Gastrocnemius medialis (tissue), 4 donors: Measurements from ENCODE around the gene RAP2A. TPM values are rescaled to one million over a fixed set of nuclear protein-coding genes. Genes with fewer than 3 reads are reported as not detected.

Source experiments
- ATAC-seq, 2 donors: fragments of 150-250 bp; one replicate each; pipeline ENCODE4 v1.9.1; 2016
- DNase-seq, 2 donors: peaks; one replicate each; pipeline ENCODE4 v3.0.0-alpha.2; 2019
- H3K27ac ChIP-seq, 4 donors: fragments of 200-600 bp; sonication (generic); 1 replicate in 1 of 4; 2 replicates in 3 of 4; pipeline ENCODE4 v1.5.1; 2016 to 2018; ENCODE audit warnings: mild to moderate bottlenecking in 2 of 4, moderate library complexity in 1 of 4
- H3K27me3 ChIP-seq, 3 donors: fragments of 200-600 bp; sonication (generic) in 2 of 3; 1 replicate in 1 of 3; 2 replicates in 2 of 3; pipeline versions ENCODE4 v1.5.1 to v1.6.0; 2016 to 2019; ENCODE audit warnings: mild to moderate bottlenecking in 1 of 3, moderate library complexity in 1 of 3
- H3K36me3 ChIP-seq, 2 donors: fragments of 200-600 bp; sonication (generic) in 1 of 2; one replicate each; pipeline ENCODE4 v1.5.1; 2017 to 2018
- H3K4me1 ChIP-seq, 2 donors: fragments of 200-600 bp; sonication (generic) in 1 of 2; one replicate each; pipeline ENCODE4 v1.5.1; 2016 to 2017; ENCODE audit warnings: mild to moderate bottlenecking in 2 of 2
- H3K4me3 ChIP-seq, 4 donors: fragments of 200-600 bp; sonication (generic) in 3 of 4; 1 replicate in 1 of 4; 2 replicates in 3 of 4; pipeline ENCODE4 v1.5.1; 2016 to 2019; ENCODE audit warnings: mild to moderate bottlenecking in 2 of 4
- H3K9me3 ChIP-seq, 3 donors: fragments of 200-600 bp; sonication (generic) in 2 of 3; 1 replicate in 1 of 3; 2 replicates in 2 of 3; pipeline ENCODE4 v1.5.1; 2016 to 2019
- POLR2A ChIP-seq, 2 donors: fragments of 450-650 bp; IDR thresholded peaks; one replicate each; pipeline ENCODE4 v1.6.1; 2017; ENCODE audit warnings: antibody characterized with exemption in 2 of 2, mild to moderate bottlenecking in 2 of 2, moderate library complexity in 2 of 2
- in situ Hi-C, 4 donors: fragments of 200-750 bp; cut with MboI; loops; one replicate each; pipeline versions ENCODE4 v1.15.0 to v1.8.0; 2017; ENCODE audit warnings: low sequenced_read_pairs in 4 of 4
- intact Hi-C: fragments of 100-400 bp; cut with DNase I; formaldehyde crosslinking; loops from one replicate; pipeline ENCODE4 v1.15.1; 2023; ENCODE audit warnings: low total_unique reads
- total RNA-seq, 4 donors: library from RNA; depleted of rRNA; stranded (reverse); fragments of >200 nt; gene quantifications; one replicate each; pipeline versions ENCODE4 v1.1.0 to v1.2.3, GENCODE V29; 2016
- TF ChIP-seq, protein P1 (sequence below), 5 experiments: fragments of 450-650 bp in 3 of 5; fragments of 200-600 bp in 2 of 5; sonication (generic) in 2 of 5; IDR thresholded peaks in 4 of 5; conservative IDR thresholded peaks in 1 of 5; 1 replicate in 4 of 5; 2 replicates in 1 of 5; pipeline ENCODE4 v1.5.1; 2016 to 2019; ENCODE audit warnings: antibody characterized with exemption in 5 of 5, mild to moderate bottlenecking in 3 of 5, moderate library complexity in 3 of 5

RAP2A gene
- total RNA-seq, 4 donors from 2014 or later, result 10.0 to 18.3 (median 15.5) TPM

DNA sequence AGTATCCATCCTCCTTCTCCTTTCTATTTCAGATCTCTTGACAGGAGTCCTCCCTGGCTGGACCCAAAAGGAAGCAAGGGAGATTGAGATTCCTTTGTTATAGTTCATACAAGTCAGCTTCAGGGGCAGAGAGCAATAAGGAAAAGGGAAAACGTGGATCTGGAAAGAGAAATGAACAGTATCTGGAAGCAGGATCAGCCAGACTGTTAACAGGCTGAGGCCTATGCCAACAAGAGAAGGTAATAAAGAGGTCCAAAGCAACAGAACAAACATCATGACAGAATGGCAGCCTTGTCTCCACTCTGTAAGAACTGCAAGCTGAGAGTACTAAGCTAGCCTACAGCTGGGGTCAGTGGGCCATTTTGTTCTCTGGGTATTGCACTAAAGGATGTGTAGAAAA, 64.5 kb downstream of the RAP2A start:
- H3K36me3 ChIP-seq, result no peaks in the 10 kb centered on the region
- no peak for DNase-seq
- no peaks in the 10 kb centered on the region for H3K9me3 ChIP-seq
- TF ChIP-seq, protein P1, sequence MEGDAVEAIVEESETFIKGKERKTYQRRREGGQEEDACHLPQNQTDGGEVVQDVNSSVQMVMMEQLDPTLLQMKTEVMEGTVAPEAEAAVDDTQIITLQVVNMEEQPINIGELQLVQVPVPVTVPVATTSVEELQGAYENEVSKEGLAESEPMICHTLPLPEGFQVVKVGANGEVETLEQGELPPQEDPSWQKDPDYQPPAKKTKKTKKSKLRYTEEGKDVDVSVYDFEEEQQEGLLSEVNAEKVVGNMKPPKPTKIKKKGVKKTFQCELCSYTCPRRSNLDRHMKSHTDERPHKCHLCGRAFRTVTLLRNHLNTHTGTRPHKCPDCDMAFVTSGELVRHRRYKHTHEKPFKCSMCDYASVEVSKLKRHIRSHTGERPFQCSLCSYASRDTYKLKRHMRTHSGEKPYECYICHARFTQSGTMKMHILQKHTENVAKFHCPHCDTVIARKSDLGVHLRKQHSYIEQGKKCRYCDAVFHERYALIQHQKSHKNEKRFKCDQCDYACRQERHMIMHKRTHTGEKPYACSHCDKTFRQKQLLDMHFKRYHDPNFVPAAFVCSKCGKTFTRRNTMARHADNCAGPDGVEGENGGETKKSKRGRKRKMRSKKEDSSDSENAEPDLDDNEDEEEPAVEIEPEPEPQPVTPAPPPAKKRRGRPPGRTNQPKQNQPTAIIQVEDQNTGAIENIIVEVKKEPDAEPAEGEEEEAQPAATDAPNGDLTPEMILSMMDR (IDR thresholded peaks at IDR 0.05 in 4 of 5, conservative IDR thresholded peaks at IDR 0.05 in 1 of 5), result no peak
- no peak for TF ChIP-seq POLR2A (IDR thresholded peaks at IDR 0.05)
- no peak overlapping the region for H3K4me3 ChIP-seq
- in situ Hi-C loops (no loop called here), intact Hi-C loops (no loop called here)
- no peaks in the 10 kb centered on the region for H3K27me3 ChIP-seq
- no peak overlapping the region for H3K27ac ChIP-seq
- H3K4me1 ChIP-seq, result peaks cover 0 to 4% of the 10 kb centered on the region in 2 donors
- ATAC-seq, result no peak

DNA sequence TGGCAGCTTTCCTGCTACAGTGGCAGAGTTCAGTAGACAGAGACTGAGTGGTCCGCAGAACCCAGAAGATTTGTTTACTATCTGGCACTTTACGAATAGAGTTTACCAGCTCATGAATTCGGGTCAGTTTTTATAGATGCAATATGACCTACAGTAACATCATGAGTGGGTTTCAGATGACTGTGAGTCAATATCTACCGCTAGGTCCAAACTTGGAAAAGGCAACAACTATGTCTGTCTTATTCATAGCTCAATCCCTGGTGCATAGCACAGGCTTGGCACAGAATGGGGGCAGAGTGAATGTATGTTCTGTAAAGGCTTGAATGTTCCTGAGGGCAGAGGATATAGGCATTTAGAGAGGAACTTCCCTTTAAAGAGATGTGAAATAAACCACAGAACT, 65.2 kb downstream of the RAP2A start:
- Histone ChIP-seq H3K9me3 (no peaks in the 10 kb centered on the region), H3K4me3 (no peak overlapping the region), H3K27ac (no peak overlapping the region), H3K4me1 (peaks cover 0 to 4% of the 10 kb centered on the region in 2 donors), H3K36me3 (no peaks in the 10 kb centered on the region), H3K27me3 (no peaks in the 10 kb centered on the region)
- in situ Hi-C loops (no loop called here), intact Hi-C loops (no loop called here)
- TF ChIP-seq POLR2A (IDR thresholded peaks at IDR 0.05), result no peak
- TF ChIP-seq, protein P1 (IDR thresholded peaks at IDR 0.05 in 4 of 5, conservative IDR thresholded peaks at IDR 0.05 in 1 of 5), result no peak
- ATAC-seq (peak in 1 of 2 donors; percentile 33), DNase-seq (no peak)

DNA sequence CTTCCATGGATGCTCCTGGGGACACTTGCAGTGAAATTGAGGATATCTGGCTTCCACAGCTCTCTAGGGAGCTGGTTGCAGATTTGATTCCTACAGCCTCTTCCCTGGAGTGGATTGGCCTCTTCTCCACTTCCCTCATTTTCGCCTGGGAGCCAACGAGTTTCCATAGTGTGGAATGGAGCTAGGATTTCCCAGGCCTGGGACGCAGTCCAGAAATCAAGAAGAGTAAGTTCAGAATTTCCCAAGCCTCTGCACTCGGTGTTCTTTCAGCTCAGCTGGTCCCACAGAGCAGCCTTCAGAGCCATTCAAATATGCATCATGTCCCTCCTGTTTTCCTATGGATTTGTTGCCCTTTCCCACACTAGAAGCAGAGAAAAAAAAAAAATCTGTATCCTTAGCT, 68.2 kb downstream of the RAP2A start:
- peak in 1 of 2 donors; percentile 19 for DNase-seq
- Histone ChIP-seq H3K36me3 (no peaks in the 10 kb centered on the region), H3K4me3 (no peak overlapping the region), H3K27me3 (no peaks in the 10 kb centered on the region), H3K4me1 (peaks cover 0 to 4% of the 10 kb centered on the region in 2 donors), H3K27ac (no peak overlapping the region), H3K9me3 (no peaks in the 10 kb centered on the region)
- intact Hi-C loops (no loop called here), in situ Hi-C loops (no loop called here)
- peak; percentile 36 to 46 for ATAC-seq
- TF ChIP-seq, protein P1 (IDR thresholded peaks at IDR 0.05 in 4 of 5, conservative IDR thresholded peaks at IDR 0.05 in 1 of 5), result no peak
- no peak for TF ChIP-seq POLR2A (IDR thresholded peaks at IDR 0.05)

DNA sequence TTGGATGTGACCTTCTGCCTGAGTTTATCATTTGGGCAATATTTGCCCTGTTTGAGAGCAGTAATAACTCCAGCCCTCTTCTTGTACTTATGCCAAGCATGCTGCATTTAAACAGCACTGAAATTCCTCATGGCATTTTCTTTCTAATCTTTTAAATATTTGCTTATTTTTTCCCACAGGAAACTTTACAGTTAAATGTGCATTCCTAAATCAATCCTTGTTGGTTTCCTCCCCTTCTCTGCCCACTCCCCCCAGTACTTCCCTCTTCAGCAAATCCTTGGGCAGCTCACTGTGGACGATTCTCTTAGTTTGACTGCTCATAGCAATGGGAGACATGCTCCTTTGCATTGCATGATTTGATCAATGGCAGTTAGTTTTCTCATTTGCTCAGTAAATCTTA, 68.7 kb downstream of the RAP2A start:
- in situ Hi-C loops, result no loop called here

More for the DNA sequence above, 68.7 kb downstream of the RAP2A start:
- Histone ChIP-seq H3K27ac (no peak overlapping the region), H3K4me3 (no peak overlapping the region), H3K9me3 (no peaks in the 10 kb centered on the region), H3K36me3 (no peaks in the 10 kb centered on the region), H3K27me3 (no peaks in the 10 kb centered on the region), H3K4me1 (peaks cover 0 to 4% of the 10 kb centered on the region in 2 donors)
- intact Hi-C loops, result no loop called here
- TF ChIP-seq, protein P1 (IDR thresholded peaks at IDR 0.05 in 4 of 5, conservative IDR thresholded peaks at IDR 0.05 in 1 of 5), result no peak
- no peak for TF ChIP-seq POLR2A (IDR thresholded peaks at IDR 0.05)
- DNase-seq (no peak), ATAC-seq (no peak)
